Tibial nerve (tissue), 4 donors: ENCODE data around the gene GPX7. TPM values are rescaled to one million over a fixed set of nuclear protein-coding genes. Genes with fewer than 3 reads are reported as not detected.

Experiments used
- DNase-seq, 2 donors: peaks; one replicate each; pipeline ENCODE4 v3.0.0-alpha.2; 2019; ENCODE audit warnings: low spot score in 2 of 2
- H3K27ac ChIP-seq, 4 donors: fragments of 200-600 bp; sonication (generic) in 3 of 4; one replicate each; pipeline ENCODE4 v1.5.1; 2017 to 2019; ENCODE audit warnings: mild to moderate bottlenecking in 1 of 4
- H3K27me3 ChIP-seq, 2 donors: fragments of 200-600 bp; sonication (generic) in 1 of 2; one replicate each; pipeline versions ENCODE4 v1.5.1 to v1.6.0; 2017 to 2019
- H3K36me3 ChIP-seq, 3 donors: fragments of 200-600 bp; sonication (generic); one replicate each; pipeline ENCODE4 v1.5.1; 2018 to 2019
- H3K4me1 ChIP-seq, 4 donors: fragments of 200-600 bp; sonication (generic) in 3 of 4; one replicate each; pipeline ENCODE4 v1.5.1; 2017 to 2019
- H3K4me3 ChIP-seq, 4 donors: fragments of 200-600 bp; sonication (generic) in 3 of 4; one replicate each; pipeline ENCODE4 v1.5.1; 2017 to 2019; ENCODE audit warnings: mild to moderate bottlenecking in 1 of 4, moderate library complexity in 1 of 4
- H3K9me3 ChIP-seq, 4 donors: fragments of 200-600 bp; sonication (generic) in 3 of 4; one replicate each; pipeline ENCODE4 v1.5.1; 2017 to 2019
- EP300 ChIP-seq, 2 donors: sonication (generic); formaldehyde crosslinking; IDR thresholded peaks; one replicate each; pipeline ENCODE4 v1.6.1; 2017; ENCODE audit warnings: antibody characterized with exemption in 2 of 2, mild to moderate bottlenecking in 1 of 2
- POLR2A ChIP-seq, 2 donors: fragments of 450-650 bp; IDR thresholded peaks; one replicate each; pipeline ENCODE4 v1.6.1; 2017; ENCODE audit warnings: antibody characterized with exemption in 2 of 2, mild to moderate bottlenecking in 2 of 2, moderate library complexity in 2 of 2
- WGBS, 2 donors: methylation state at CpG; one replicate each; pipeline ENCODE4 v1.1.5; 2018; 5-methylcytosine and 5-hydroxymethylcytosine counted together
- total RNA-seq, 4 donors: library from RNA; depleted of rRNA; stranded (reverse); fragments of >200 nt; gene quantifications; one replicate each; pipeline ENCODE4 v1.1.0, GENCODE V29; 2016
- TF ChIP-seq, protein P1 (sequence below), 5 experiments: fragments of 200-600 bp in 3 of 5; fragments of 450-650 bp in 2 of 5; sonication (generic) in 3 of 5; IDR thresholded peaks; one replicate each; pipeline ENCODE4 v1.5.1; 2016 to 2019; ENCODE audit warnings: antibody characterized with exemption in 5 of 5, mild to moderate bottlenecking in 3 of 5, moderate library complexity in 2 of 5

The GPX7 gene
- total RNA-seq, 4 donors from 2014 or later = 6.3 to 21.4 (median 13.8) TPM

GRCh38 chr1:52636721-52637695 lies 34.8 kb downstream of the GPX7 start:
- Histone ChIP-seq H3K36me3 (no peaks in the 10 kb centered on the region), H3K4me3 (no peak overlapping the region), H3K4me1 (peaks cover 0 to 20% (median 7%) of the 10 kb centered on the region in 4 donors), H3K9me3 (peaks cover 0 to 9% (median 0%) of the 10 kb centered on the region in 4 donors), H3K27me3 (peaks cover 0 to 35% of the 10 kb centered on the region in 2 donors), H3K27ac (peak overlapping the region in 1 of 4 donors; percentile 70)
- no peak for DNase-seq
- no peak for TF ChIP-seq EP300 (IDR thresholded peaks at IDR 0.05)
- no peak for TF ChIP-seq POLR2A (IDR thresholded peaks at IDR 0.05)
- TF ChIP-seq, protein P1, sequence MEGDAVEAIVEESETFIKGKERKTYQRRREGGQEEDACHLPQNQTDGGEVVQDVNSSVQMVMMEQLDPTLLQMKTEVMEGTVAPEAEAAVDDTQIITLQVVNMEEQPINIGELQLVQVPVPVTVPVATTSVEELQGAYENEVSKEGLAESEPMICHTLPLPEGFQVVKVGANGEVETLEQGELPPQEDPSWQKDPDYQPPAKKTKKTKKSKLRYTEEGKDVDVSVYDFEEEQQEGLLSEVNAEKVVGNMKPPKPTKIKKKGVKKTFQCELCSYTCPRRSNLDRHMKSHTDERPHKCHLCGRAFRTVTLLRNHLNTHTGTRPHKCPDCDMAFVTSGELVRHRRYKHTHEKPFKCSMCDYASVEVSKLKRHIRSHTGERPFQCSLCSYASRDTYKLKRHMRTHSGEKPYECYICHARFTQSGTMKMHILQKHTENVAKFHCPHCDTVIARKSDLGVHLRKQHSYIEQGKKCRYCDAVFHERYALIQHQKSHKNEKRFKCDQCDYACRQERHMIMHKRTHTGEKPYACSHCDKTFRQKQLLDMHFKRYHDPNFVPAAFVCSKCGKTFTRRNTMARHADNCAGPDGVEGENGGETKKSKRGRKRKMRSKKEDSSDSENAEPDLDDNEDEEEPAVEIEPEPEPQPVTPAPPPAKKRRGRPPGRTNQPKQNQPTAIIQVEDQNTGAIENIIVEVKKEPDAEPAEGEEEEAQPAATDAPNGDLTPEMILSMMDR (IDR thresholded peaks at IDR 0.05) = no peak
- 60 to 68% methylated on average over 11 of the region's 11 CpGs for WGBS, 2 donors

- Histone ChIP-seq H3K4me3 (no peak overlapping the region), H3K4me1 (peaks cover 0 to 12% (median 3%) of the 10 kb centered on the region in 4 donors), H3K27me3 (peaks cover 0 to 26% of the 10 kb centered on the region in 2 donors), H3K27ac (peak overlapping the region in 1 of 4 donors; percentile 70), H3K9me3 (peaks cover 0 to 9% (median 0%) of the 10 kb centered on the region in 4 donors), H3K36me3 (no peaks in the 10 kb centered on the region)
- TF ChIP-seq EP300 (IDR thresholded peaks at IDR 0.05) (no peak), POLR2A (IDR thresholded peaks at IDR 0.05) (no peak)
- TF ChIP-seq, protein P1 (IDR thresholded peaks at IDR 0.05) = no peak
- 59 to 60% methylated on average over 4 of the region's 4 CpGs for WGBS, 2 donors
- no peak for DNase-seq
Observed at GRCh38 chr1:52637946-52638345, 35.8 kb downstream of the GPX7 start.

- Histone ChIP-seq H3K4me1 (peaks cover 0 to 11% (median 0%) of the 10 kb centered on the region in 4 donors), H3K9me3 (no peaks in the 10 kb centered on the region), H3K4me3 (no peak overlapping the region), H3K27me3 (peaks cover 0 to 10% of the 10 kb centered on the region in 2 donors), H3K36me3 (no peaks in the 10 kb centered on the region), H3K27ac (no peak overlapping the region)
- 78 to 83% methylated on average over 6 of the region's 6 CpGs for WGBS, 2 donors
- TF ChIP-seq, protein P1 (IDR thresholded peaks at IDR 0.05) = no peak
- no peak for TF ChIP-seq EP300 (IDR thresholded peaks at IDR 0.05)
- no peak for TF ChIP-seq POLR2A (IDR thresholded peaks at IDR 0.05)
- no peak for DNase-seq
Observed at GRCh38 chr1:52640697-52641096, 38.5 kb downstream of the GPX7 start.

DNA sequence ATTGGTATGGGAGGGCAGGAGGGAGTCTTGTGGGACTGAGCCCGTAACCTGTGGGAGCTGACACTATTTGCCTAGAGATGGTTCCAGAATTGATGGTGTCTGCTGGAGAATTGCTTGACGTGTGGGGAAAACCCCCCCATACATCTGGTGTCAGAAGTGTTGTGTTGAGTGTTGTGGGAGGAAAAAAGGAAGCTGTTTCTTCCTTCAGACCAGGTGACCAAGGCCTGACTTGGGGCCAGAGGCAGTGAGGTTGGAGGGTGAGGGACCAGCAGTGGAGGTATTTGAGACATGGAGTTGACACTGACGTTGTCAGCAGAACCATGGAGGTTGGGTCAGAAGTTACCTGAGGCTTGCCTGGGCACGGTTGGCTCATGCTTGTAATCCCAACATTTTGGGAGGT lies 39.1 kb downstream of the GPX7 start:
- Histone ChIP-seq H3K4me3 (no peak overlapping the region), H3K27ac (no peak overlapping the region), H3K4me1 (peaks cover 0 to 11% (median 0%) of the 10 kb centered on the region in 4 donors), H3K9me3 (no peaks in the 10 kb centered on the region), H3K36me3 (no peaks in the 10 kb centered on the region), H3K27me3 (peaks cover 0 to 10% of the 10 kb centered on the region in 2 donors)
- WGBS, 2 donors = 82 to 89% methylated on average over 4 of the region's 4 CpGs
- TF ChIP-seq, protein P1 (IDR thresholded peaks at IDR 0.05) = no peak
- no peak for TF ChIP-seq POLR2A (IDR thresholded peaks at IDR 0.05)
- TF ChIP-seq EP300 (IDR thresholded peaks at IDR 0.05) = no peak
- DNase-seq = no peak

DNA sequence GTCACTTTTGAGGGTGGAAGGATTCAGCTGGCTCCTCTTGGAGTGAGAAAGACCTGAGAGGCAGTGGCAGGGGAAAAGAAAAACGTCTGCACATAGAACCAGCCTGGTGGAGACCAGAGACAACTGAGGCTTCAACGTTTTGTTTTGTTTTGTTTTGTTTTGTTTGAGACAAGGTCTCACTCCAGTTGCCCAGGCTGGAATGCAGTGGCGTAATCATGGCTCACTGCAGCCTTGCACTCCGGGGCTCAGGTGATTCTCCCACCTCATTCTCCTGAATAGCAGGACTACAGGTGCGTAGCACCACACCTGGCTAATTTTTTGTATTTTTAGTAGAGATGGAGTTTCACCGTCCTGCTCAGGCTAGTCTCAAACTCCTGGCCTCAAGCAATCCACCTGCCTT lies 43.1 kb downstream of the GPX7 start:
- H3K27me3 ChIP-seq = no peaks in the 10 kb centered on the region
- no peaks in the 10 kb centered on the region for H3K9me3 ChIP-seq
- H3K36me3 ChIP-seq = no peaks in the 10 kb centered on the region
- WGBS, 2 donors = 73 to 76% methylated on average over 6 of the region's 6 CpGs
- TF ChIP-seq POLR2A (IDR thresholded peaks at IDR 0.05) = no peak
- TF ChIP-seq EP300 (IDR thresholded peaks at IDR 0.05) = no peak
- TF ChIP-seq, protein P1 (IDR thresholded peaks at IDR 0.05) = no peak
- no peak overlapping the region for H3K27ac ChIP-seq
- no peak overlapping the region for H3K4me3 ChIP-seq
- no peaks in the 10 kb centered on the region for H3K4me1 ChIP-seq
- no peak for DNase-seq
